C1 segment of cervical spinal cord (tissue), 14 donors: ENCODE results near the gene PDAP1.
"Not testable (repeated sequence)": the region's sequence is repeated elsewhere in the genome, so short reads cannot be mapped to it uniquely, and the experiment has no call there.

Source experiments
- DNase-seq, 14 donors: peaks; one replicate each; lab custom pipeline; 2025; lab: John Stamatoyannopoulos, UW

The PDAP1 gene

DNA sequence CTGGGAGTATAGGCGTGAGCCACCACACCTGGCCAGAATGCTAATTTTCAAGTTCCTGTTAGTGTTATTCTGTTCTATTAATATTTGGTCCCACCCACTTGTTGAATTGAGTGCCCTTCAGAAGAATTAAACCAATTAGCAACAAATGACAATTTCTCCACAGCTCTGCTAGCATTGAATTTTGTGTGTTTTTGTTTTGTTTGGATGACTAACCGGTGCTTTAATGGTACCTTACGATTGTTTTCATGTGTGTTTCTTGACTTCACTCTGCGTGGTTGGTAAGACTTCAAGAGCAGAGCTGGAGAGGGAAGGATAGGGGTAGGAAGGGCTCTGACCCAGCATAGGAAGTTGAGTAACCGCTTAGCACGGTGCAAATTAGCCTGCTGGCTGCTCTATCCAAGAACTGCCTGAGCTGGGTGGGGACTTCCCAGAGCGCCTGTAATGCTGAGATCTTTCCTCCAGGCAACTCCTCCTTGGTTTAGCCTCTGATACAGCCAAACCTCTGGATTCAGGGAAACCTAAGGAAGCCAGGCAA lies 29.3 kb downstream of the PDAP1 start:
- peak in 3 of 14 donors; percentile 7 to 12 (median 10) for DNase-seq

DNA sequence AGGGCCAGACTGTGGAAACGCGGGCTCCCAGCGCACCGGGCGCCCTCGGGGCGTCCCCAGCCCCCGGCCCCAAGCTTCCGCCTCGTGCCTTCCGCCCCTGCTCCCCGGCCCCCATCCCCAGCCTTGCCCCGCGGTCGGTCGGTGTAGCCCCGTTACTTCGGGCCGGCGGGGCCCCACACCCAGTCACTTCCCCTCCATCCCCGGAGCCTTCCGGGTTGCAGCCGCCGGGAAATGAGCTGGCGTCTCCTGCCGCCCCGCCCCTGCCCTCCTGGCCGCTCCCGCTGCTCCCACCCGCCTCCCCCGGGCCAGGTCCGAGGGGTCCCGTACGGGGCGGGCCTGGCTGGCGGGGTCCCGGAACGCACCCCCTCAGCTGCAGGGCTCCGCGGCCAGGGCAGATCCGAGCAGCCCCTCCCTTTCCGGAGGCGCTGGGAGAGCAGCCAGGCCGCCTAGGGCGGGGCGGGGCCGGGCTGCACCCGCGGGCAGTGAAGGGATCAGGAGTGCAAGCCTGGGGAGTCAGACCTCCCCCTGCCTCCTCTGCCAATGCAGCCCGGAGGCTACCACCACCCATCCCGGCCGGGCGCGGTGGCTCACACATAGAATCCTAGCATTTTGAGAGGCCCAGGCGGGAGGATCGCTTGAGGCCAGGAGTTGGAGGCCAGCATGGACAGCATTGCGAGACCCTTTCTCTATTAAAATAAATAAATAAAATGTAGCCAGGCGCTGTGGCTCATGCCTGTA lies 33.2 kb downstream of the PDAP1 start:
- peak in 12 of 14 donors; percentile 8 to 72 (median 34) for DNase-seq

DNA sequence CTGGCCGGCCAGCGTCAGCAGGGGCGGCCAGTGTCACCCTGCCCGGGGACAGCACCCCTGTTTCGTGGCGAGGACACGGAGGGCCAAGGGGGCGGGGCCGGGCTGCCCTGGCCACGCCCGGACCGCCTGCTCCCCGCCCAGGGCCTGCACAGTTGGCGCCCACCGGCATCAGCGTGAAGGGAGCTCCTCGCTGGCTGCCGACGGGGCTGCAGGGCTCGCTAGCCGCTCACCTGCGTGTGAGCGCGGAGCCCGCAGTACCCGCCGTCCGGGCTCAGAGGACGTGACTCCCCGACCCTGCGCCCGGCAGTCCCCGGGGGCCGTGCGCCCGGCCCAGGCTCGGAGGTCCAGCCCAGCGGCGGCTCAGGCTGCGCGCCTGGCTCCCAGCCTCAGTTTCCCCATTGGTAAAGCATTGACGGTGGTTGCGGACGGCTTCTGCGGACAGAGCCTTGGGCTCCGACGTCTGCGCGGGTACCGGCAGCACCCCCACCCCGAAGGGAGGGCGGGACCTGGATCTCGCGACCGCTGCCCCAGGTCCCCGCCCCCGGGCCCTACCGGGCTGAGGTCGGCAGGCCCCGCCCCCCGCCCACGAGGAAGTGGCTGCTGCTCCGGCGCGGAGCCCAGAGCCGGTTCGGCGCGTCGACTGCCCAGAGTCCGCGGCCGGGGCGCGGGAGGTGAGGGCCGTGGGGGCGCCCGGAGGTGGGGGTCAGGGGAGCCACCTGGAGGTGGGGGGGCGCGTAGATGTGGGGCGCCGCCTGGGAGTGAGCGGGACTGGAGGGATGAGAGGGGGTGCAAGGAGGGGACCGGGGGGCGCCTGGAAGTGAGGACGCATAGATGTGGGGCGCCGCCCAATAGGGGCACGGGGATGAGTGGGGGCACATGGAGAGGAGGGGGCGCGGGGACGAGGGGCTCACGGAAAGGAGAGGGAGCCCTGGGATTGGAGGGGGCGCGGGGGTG lies 34.0 kb downstream of the PDAP1 start, which contains the start of gene ARPC1B:
TSS of gene ARPC1B (plus strand) at position 620 of the 954 bp plus-strand sequence. CDS start 10,985 bp downstream, outside the sequence.
- DNase-seq: peak in 6 of 14 donors; percentile 15 to 61 (median 33)

DNA sequence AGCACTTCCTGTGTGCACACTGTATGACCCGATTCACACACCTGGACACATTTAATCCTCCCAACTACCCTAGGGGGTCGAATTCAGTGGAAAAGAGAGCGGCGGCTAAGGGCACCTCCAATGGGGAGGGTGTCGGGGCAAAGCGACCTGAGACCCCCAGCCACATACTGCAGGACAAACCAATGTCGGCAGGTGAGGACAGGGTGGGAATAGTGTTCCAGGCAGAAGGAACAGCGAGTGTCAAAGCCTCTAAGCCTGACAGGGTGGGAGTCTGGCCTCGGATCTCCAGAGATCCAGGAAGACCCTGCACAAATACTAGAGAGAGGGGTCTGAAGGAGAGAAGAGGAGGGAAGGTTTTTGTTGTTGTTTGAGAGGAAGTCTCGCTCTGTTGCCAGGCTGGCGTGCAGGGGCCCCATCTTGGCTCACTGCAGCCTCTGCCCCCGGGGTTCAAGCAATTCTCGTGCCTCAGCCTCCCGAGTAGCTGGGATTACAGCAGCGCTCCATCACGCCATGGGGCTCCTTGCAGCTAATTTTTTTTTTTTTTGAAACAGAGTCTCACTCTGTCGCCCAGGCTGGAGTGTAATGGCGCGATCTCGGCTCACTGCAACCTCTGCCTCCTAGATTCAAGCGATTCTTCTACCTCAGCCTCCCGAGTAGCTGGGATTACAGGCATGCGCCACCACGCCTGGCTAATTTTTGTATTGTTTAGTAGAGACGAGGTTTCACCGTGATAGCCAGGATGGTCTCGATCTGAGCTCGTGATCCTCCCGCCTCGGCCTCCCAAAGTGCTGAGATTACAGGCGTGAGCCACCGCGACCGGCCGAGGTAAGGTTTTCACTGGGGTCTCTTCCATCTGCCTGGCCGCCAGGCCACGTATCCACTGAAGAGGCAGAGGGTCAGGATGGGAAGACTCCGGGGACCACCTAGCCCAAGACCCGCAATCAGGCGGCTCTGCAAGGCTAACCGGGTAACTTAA lies 35.0 kb downstream of the PDAP1 start:
- no peak for DNase-seq

DNA sequence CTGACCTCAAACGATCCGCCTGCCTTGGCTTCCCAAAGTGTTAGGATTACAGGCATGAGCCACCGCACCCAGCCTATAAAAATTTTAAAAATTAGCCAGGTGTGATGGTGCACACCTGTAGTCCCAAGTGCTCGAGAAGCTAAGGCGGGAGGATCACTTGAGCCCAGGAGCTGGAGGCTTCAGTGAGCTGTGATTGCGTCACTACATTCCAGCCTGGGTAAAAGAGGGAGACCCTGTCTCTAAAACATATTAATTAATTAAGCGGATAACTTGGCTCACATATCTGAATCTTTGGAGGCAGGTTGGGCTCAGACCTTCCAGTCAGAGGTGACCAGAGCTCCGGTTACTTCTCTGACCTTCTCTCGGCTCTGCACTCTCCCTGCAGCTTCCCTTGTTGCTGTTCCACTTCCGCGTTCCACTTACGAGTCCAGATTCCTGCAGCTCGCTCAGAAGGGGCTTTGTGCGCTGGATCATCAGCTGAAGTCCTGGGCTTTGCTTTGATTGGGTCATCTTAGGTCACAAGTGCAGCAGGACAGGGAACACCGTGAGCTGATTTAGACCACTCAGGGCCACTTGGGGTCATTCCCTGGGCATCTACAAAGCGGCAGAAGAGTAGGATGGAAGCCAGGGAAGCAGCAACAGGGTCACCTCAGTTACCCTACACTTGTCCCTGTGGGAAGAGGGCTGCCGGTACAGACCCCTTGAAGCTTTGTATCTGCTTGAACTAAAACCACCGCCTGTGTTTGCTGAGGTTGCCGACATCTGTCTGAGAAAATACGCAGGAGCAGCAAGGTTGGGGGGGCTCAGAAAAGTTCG lies 35.9 kb downstream of the PDAP1 start:
- peak in 3 of 14 donors; percentile 10 to 16 (median 13) for DNase-seq

DNA sequence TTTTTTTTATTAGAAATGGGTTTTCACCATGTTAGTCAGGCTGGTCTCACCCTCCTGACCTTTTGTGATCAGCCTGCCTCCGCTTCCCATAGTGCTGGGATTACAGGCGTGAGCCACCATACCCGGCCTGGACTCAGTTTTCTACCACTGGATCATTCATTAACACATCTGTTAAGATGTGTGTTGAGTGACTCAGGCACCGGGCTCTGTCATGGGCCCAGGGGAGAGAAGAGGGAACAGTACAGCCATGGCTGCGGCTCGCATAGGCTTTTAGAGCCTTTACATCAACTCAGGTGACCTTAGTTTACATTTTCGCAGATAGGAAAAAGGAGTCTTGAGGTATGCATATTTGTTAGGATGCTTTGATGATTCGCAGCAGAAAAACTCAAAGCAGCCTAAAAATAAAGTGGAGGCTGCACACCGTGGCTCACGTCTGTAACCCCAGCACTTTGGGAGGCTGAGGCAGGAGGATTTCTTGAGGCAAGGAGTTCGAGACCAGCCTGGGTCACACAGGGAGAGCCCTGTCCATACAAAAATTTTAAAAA lies 36.9 kb downstream of the PDAP1 start:
- DNase-seq: no peak

DNA sequence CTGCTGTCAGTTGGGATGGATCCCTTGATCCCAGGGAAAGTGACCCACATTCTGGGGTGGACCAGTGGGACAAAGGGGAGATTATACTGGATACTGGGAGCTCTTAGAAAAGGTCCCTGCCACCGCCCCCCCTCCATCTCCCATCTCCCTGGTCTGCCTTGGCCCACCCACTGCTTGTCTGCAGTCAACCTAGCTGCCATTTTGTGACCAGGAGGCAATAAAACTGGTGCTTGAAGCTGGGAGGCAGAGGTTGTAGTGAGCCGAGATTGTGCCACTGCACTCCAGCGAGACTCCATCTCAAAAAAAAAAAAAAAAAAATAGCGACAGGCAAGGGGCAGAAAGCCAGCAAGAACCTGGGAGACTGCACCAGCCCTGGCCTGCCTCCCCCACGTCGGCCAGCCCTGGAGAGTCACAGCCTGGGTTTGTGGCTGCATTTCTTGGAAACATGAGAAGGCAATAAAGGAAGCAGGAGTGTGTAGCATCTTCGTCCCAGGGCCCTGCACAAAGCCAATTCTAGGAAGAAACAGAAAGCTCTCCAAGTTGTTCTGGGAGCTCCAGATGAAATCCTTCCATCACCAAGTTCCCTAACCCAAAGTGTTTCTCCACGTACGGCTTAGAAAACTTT lies 38.5 kb downstream of the PDAP1 start:
- no peak for DNase-seq

DNA sequence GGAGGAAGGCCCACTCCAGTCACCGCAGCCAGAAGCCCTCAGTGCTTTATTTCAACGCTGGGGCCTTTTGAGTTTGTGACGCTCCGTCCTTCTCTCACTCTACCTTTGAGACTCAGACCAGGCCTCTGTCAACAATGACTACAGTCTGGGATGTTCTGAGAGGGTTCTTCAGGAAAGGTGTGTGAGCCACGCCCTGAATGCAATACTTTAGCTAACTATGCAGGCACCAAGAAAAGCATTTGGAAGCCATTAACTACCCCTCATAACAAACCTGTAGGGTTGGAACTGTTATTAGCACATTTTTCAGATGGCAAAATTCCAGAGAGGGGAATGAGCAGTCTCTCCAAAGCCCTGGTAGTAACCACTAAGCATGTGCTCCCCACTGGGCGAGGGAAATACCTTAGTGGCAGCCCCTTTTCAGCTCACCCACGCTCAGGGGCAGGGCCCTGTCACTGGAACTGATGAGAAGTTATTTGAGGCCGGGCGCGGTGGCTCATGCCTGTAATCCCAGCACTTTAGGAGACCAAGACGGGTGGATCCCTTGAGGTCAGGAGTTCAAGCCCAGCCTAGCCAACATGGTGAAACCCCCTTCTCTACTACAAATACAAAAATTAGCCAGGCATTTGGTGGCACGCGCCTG lies 39.5 kb downstream of the PDAP1 start:
- DNase-seq: no peak

DNA sequence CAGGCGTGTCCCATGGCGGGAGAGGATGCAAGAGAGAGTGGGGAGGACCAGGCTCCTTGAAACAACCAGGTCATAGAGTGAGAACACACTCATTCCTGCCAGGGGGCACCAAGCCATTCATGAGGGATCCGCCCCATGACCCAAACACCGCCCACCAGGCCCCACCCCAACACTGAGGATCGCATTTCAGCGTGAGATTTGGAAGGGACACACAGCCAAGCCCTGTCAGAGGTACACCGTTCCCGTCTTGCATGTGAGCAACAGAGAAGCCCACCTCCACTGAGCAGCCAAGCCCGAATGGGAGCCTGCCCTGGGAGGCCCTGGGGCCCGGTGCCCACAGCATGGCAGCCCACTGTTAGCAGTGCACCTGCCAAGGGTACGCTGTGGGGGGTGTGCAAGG lies 41.8 kb downstream of the PDAP1 start:
- DNase-seq: no peak

DNA sequence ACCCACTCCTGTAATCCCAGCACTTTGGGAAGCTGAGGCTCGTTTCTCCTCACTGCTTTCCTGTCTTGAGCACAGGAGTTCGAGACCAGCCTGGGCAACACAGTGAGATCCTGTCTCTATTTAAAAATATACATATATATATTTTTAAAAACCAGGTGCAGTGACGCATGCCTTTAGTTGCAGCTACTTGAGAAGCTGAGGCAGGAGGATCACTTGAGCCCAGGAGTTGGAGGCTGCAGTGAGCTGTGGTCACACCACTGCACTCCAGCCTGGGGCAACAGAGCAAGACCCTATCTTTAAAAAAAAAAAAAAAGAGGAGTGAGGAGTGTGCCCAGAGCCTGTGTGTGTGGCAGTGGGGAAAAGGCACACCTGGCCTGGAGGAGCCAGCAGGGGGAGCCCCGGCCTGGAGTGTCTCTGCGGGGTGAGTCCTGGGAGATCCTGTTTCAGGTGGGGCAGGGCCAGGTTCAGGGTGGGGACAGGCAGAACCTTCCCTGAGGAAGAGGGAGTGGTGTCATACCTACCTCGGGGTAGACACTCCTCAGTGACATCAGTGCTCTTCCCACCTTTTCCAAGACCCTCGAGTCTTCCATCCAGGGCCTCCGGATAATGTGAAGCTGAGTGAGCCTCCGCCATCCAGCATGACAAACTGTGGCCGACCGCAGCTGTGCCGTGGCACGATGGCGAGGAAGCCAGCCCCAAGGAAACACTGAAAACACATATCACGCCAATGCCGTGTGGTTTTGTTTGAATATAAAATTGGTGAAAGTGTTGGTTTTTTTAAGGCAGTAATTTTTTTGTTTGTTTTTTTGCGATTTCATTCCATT lies 42.9 kb downstream of the PDAP1 start:
- DNase-seq: peak in 1 of 14 donors; percentile 13

DNA sequence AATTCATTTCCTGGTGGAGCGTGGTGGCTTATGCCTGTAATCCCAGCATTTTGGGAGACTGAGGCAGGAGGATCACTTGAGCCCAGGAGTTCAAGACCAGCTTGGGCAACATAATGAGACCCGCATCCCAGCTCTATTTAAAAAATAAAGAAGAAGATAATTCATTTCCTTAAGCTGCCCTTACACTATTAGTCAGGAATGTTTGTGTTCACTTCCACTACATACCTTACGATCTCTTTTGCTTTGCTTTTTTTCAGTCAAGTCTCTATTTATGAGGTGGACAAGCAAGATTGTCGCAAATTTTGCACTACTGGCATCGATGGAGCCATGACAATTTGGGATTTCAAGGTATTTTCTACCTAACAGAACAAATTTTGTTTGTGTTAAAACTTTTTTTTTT lies 45.1 kb downstream of the PDAP1 start:
- DNase-seq: no peak

DNA sequence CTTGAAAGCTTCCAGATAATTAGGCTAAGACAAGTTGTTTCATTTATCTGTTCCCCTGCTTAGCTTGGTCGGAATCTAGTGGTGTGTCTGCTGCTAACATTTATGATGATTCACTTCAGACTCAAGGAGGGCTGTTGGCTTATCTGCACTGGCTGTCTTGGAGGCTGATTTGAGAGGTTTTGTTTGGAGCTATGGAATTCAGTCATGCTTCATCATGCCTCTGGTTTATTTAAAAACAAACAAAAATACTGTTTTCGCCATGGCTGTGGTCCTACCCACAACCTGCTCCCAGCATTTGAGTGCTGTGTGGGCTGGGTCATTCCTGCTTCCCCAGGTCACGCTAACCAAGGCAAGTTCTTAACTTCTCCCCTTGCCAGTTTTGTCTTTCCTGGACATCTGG lies 45.6 kb downstream of the PDAP1 start:
- no peak for DNase-seq

DNA sequence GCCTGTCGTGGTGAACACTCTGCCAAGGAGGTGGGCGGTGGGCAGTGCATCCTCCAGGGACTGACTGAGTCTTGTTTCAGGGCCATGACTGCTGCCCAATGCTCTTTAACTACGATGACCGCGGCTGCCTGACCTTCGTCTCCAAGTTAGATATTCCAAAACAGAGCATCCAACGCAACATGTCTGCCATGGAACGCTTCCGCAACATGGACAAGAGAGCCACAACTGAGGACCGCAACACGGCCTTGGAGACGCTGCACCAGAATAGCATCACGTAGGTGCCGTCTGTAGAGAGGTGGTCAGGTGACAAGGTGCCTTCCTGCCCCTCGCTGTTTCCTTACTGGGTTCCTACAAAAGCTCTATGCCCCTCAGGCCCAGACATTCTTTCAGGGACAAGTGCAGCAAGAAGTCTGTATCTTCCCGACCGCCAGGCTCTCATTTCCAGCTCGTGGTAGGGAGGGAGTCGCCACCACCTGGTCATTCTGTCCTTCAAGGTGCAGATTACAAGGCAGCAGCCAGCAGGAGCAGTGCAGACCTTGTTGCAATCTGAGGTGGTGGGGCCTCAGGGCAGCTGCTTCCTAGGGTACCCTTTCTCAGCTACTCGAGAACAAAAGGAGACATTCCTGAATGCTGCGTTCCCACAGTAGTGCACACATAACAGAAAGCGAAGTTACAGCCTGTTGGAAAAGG lies 48.8 kb downstream of the PDAP1 start:
- no peak for DNase-seq

DNA sequence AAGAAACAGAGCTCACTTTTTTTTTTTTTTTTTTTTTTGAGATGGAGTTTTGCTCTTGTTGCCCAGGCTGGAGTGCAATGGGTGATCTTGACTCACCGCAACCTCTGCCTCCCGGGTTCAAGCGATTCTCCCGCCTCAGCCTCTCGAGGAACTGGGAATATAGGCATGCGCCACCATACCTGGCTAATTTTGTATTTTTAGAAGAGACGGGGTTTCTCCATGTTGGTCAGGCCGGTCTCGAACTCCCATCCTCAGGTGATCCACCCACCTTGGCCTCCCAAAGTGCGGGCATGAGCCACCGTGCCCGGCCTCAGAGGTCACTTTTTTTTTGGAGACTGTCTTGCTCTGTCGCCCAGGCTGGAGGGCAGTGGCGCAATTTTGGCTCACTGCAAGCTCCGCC lies 49.9 kb downstream of the PDAP1 start:
- DNase-seq: not testable (repeated sequence)

DNA sequence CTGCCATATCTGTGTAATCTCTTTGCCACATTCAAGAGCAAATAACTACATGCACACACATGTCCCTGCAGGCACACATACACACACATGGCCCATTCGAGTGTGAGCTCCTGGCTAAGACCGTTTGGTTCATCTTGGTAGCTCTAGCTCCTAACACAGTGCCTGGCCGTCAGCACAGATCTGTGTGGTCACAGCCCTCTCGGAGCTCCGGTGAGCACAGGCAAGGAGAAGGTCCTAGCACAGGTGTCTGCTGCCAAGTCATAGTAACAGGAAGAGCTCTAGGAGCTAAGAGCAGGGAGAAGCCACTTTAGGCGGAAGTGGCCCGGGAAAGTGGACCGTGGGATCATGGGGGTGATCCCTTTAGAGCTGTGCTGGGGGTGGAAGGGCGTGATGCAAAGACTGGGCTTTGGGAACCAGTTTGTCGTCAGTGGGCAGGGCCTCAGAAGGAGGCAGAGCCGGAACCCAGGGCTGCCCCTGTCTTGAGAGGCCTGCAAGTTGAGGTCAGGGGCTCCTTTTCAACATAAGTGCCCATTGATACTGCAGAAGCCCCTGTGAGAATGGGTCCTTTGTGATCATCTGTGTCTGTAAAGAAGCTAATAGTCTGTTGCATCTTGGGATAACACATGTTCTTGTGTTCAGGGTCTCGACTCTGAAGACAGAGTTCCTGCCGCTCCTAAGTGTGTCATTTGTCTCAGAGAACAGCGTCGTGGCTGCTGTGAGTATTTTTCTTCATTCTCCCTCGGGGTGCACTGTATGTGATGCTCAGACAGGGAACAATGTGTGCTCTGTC lies 50.5 kb downstream of the PDAP1 start:
- peak in 1 of 14 donors; percentile 6 for DNase-seq

DNA sequence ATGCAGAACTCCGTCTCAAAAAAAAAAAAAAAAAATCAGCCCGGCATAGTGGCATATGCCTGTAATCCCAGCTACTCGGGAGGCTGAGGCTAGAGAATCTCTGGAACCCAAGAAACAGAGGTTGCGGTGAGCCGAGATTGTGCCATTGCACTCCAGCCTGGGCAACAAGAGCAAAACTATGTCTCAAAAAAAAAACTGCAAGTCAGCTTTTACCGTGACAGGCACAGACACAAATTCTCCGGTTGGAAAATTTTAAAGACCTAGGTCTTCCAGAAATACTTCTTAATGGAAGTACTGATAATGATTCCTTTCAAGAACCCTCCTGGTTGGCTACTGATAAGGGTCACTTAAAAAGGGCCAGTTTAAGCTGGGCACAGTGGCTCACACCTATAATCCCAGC lies 53.3 kb downstream of the PDAP1 start:
- DNase-seq: no peak

DNA sequence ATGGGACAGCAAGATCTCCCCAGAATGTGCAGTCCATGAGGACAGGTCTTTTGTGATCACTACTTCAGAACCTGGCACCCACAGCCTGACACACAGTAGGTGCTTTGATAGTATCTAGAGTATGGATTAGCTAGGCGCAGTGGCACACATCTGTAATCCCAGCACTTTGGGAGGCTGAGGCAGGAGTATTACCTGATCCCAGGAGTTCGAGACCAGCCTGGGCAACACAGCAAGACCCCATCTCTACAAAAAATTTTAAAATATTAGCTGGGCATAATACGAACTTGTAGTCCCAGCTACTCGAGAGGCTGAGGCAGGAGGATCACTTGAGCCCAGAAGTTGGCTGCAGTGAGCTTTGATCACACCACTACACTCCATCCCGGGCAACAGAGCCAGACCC lies 56.1 kb downstream of the PDAP1 start:
- no peak for DNase-seq
